Right renal pelvis (tissue), 4 donors: ENCODE data around the gene AGBL4. TPM values are rescaled to one million over a fixed set of nuclear protein-coding genes. Genes with fewer than 3 reads are reported as not detected.

ENCODE experiments used
- DNase-seq, 4 donors: peaks; one replicate each; pipeline ENCODE4 v3.0.0-alpha.2; 2013; ENCODE audit warnings: low read depth in 4 of 4, low spot score in 3 of 4, missing footprints in 1 of 4
- polyA plus RNA-seq, 4 donors: library from polyadenylated mRNA; unstranded; fragments of 120-200 nt; gene quantifications; one replicate each; pipeline ENCODE4 v1.2.1, GENCODE V29; 2013; ENCODE audit not compliant: insufficient read length in 4 of 4

Gene AGBL4
- polyA plus RNA-seq, 4 donors, result 0.87 to 1.5 (median 1.2) TPM

- DNase-seq, result no peak
Measured at GRCh38 chr1:48953617-48954016, 1070.1 kb downstream of the AGBL4 start.

GRCh38 chr1:48948562-48948961 lies 1075.2 kb downstream of the AGBL4 start:
- no peak for DNase-seq

- no peak for DNase-seq
Measured at GRCh38 chr1:48947761-48948537, 1075.8 kb downstream of the AGBL4 start.

- no peak for DNase-seq
Measured at GRCh38 chr1:48946070-48946469, 1077.7 kb downstream of the AGBL4 start.

GRCh38 chr1:48944811-48945210 lies 1078.9 kb downstream of the AGBL4 start:
- DNase-seq, result no peak

GRCh38 chr1:48943826-48944225 lies 1079.9 kb downstream of the AGBL4 start:
- DNase-seq, result no peak

- DNase-seq, result no peak
Measured at GRCh38 chr1:48943393-48943792, 1080.4 kb downstream of the AGBL4 start.

GRCh38 chr1:48940962-48941732 lies 1082.6 kb downstream of the AGBL4 start:
- DNase-seq, result no peak

GRCh38 chr1:48940354-48940753 lies 1083.4 kb downstream of the AGBL4 start:
- no peak for DNase-seq

- no peak for DNase-seq
Measured at GRCh38 chr1:48939828-48940227, 1083.9 kb downstream of the AGBL4 start.

GRCh38 chr1:48939042-48939441 lies 1084.7 kb downstream of the AGBL4 start:
- DNase-seq, result no peak

- DNase-seq, result no peak
Measured at GRCh38 chr1:48937732-48938131, 1086.0 kb downstream of the AGBL4 start.

GRCh38 chr1:48936436-48936835 lies 1087.3 kb downstream of the AGBL4 start:
- no peak for DNase-seq

- no peak for DNase-seq
Measured at GRCh38 chr1:48932366-48932765, 1091.4 kb downstream of the AGBL4 start.

- DNase-seq, result no peak
Measured at GRCh38 chr1:48931506-48932192, 1092.1 kb downstream of the AGBL4 start.

- no peak for DNase-seq
Measured at GRCh38 chr1:48930011-48930410, 1093.7 kb downstream of the AGBL4 start.

- no peak for DNase-seq
Measured at GRCh38 chr1:48924099-48924498, 1099.7 kb downstream of the AGBL4 start.

GRCh38 chr1:48923116-48923515 lies 1100.6 kb downstream of the AGBL4 start:
- DNase-seq, result no peak

GRCh38 chr1:48920851-48921250 lies 1102.9 kb downstream of the AGBL4 start:
- no peak for DNase-seq

GRCh38 chr1:48917901-48918603 lies 1105.7 kb downstream of the AGBL4 start:
- no peak for DNase-seq

GRCh38 chr1:48917070-48917454 lies 1106.7 kb downstream of the AGBL4 start:
- DNase-seq, result no peak
